GM19438 (cell line): Measurements from ENCODE around the gene SLC44A1.

Experiments
- ATAC-seq: cut with Tn5 transposase; IDR thresholded peaks from one replicate; pipeline ENCODE4 v1.9.1; 2021; ENCODE audit warnings: low read depth; ENCODE audit not compliant: unreplicated experiment

SLC44A1 gene

GRCh38 chr9:105447814-105448812, 203.7 kb downstream of the SLC44A1 start, which contains the start of gene FSD1L:
FSD1L (plus strand) TSS chr9:105448034; CDS start chr9:105448221, 187 bp downstream.
- ATAC-seq = peak; percentile 96

GRCh38 chr9:105449081-105449480, 204.6 kb downstream of the SLC44A1 start:
- no peak for ATAC-seq

DNA sequence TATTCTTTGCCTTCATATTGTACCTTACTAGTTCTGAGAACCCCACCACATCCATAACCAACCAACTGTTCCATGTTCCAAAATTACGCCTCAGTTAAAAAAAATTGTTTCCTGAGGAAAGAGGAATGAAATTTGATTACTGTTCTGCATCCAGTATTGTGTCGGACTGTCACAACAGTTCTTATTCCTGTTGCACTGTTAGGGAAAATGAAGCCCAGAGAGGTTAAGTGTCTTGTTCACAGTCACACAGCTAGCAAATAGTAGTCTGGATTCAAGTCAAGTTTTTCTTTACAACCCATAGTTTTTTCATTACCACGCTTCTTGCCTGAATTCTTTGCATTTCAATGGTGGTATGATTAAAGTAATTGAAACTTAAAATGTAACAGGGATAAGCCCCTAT, 207.7 kb downstream of the SLC44A1 start:
- ATAC-seq = no peak

DNA sequence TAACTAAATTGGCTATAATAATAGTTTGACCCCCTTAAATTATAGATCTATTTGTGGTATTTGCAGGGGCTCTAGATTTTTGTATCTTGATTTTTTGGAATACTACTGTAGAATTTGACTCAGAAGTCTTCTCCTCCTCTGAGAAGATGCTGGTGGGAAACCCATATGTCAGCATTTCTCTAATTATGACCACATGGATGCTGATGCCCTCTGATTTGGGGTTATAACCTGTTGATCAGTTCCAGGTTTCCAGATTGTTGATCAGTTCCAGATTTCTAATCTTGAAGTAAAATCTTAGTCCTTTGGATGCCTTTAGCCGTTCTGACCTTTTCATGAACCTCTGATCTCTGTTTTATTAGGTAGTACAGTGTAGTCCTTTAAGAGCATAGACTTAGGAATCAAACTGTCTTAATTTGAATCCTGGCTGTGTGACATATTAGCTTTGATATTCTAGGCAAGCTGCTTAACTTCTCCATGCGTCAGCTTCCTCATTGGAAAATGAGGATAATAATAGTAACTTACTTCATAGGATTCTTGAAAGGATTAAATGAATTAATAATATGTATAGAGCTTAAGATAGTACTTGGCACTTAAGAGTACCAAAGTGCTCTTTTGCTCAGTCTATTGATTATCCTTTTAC, 211.5 kb downstream of the SLC44A1 start:
- no peak for ATAC-seq

DNA sequence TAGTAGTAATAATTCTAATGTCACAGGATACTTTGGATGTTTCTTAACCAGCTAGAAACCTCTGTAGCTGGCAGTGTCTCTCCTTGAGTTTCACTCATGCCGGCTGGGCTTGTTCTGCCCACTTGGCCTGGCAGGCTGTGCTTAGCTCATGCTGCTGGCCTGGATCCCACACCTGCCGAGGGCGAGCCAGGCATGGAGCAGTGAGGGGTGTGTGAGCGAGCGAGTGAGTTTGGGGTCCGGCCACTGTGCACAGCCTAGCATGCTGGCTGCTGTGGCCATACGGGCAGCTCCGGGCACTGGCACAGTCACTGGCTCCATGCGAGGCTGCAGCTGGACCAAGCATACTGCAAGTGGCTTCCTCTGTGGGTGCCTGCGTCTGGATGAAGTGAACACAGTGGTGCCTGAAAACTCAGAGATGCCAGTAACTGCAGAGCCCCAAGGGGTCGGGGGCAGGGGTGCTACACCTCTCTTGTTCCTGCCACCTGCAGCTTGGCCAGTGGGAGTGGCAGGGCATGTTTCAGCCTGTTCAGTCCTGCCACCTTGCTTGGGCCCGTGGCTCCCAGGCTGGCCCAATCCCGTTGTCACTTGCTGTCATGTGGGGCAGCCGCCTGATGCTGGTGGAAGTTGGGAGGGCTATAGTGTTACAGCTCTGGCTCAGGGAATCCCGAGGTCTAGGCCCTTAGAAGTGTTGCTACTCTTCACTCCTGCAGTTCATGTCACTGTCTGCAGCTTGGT, 213.3 kb downstream of the SLC44A1 start:
- ATAC-seq = no peak

- no peak for ATAC-seq
Measured at GRCh38 chr9:105458404-105458803, 214.0 kb downstream of the SLC44A1 start.

GRCh38 chr9:105459336-105459735, 214.9 kb downstream of the SLC44A1 start:
- ATAC-seq = no peak

- no peak for ATAC-seq
Measured at GRCh38 chr9:105466898-105467455, 222.5 kb downstream of the SLC44A1 start.

DNA sequence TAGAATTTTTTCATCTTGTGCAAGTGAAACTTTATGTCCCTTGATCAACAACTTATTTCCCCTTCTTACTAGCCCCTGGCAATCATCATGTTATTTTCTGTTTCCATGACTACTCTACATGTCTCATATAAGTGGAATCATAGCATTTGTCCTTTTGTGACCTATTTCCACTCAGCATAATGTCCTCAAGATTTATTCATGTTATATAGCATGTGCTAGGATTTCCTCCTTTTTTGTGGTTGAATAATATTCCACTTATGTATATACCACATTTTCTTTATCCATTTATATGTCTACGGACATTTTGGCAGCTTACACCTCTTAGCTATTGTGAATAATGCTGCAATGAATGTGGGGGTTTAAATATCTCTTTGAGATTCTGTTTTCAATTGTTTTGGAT, 224.4 kb downstream of the SLC44A1 start:
- ATAC-seq = no peak

- no peak for ATAC-seq
Measured at GRCh38 chr9:105473221-105473620, 228.8 kb downstream of the SLC44A1 start.

- ATAC-seq = no peak
Measured at GRCh38 chr9:105475302-105475701, 230.9 kb downstream of the SLC44A1 start.

GRCh38 chr9:105479846-105480245, 235.4 kb downstream of the SLC44A1 start:
- no peak for ATAC-seq

DNA sequence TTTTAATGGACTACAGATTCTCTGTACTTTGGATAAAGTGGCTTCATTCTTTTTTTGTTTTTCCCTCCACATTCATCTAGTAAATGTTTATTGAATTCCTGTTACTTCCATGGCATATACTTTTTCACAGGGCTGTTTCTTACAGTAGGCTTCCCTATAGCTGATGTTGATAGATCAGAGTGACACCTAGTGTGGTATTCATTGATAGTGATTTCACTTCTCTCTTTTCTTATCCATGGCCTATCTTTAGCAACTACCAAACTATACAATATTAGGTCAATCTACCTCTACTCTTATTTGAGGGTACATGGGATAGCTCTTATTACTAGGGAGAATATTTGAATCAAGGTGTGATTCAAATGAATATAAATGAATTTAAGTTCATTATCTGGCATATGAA, 239.2 kb downstream of the SLC44A1 start:
- no peak for ATAC-seq

GRCh38 chr9:105484226-105484625, 239.8 kb downstream of the SLC44A1 start:
- ATAC-seq = no peak

DNA sequence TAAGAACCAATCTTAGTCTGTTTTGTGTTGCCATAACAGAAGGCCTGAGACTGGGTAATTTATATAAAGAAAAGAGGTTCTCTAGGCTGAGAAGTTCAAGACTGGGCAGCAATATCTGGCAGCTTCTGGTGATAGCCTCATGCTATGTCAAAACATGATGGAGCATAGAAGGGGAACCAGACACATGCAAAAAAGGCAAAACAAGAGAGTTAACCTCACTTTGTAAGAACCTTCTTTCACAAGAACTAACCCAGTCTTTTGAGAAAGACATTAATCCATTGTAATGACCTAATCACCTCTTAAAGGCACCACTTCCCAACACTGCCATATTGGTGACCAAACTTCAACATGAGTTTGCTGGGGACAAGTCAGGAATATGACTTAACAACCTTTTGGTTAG, 240.7 kb downstream of the SLC44A1 start:
- ATAC-seq = no peak
